ENCODE results near the gene LCA5. TPM values are rescaled to one million over a fixed set of nuclear protein-coding genes. Genes with fewer than 3 reads are reported as not detected.
A peak's percentile ranks its signal among the peaks of the same experiment; 100 is the strongest.
"Not testable (repeated sequence)": the region's sequence is repeated elsewhere in the genome, so short reads cannot be mapped to it uniquely, and the experiment has no call there.

The LCA5 gene
- polyA plus RNA-seq, 2 donors, result 0.73 to 0.94 TPM

DNA sequence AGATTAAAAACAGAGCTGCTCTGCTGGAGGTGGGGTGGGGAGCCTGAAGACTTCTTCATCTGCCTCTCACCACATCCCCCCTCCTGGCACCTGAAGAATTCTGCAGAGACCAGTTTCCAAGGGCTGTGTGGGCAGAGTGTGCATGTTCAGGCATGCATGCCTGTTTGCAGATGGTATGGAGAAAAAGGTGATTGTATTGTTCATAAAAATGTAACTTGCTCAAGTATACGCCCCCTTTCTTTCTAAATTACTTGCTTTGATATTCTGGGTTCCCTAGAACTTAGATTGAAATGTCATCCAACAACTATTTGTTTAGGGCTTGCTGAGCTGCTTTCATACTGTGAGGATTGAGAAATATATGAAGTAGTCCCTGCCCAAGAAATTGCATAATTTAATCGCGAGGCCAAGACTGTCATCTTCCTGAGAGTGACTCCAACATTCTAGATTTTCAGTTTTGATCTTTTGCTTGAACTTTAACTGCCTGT lies 83.6 kb downstream of the LCA5 start:
- Histone ChIP-seq H3K4me1 (ENCODE audit: control insufficient read depth in 2 of 2, insufficient read depth in 2 of 2, low read length in 1 of 2) (peaks cover 0 to 3% of the 10 kb centered on the region in 2 donors), H3K9me3 (ENCODE audit: control insufficient read depth in 2 of 2, insufficient read depth in 1 of 2, low read depth in 1 of 2, low read length in 1 of 2) (peaks cover 0 to 3% of the 10 kb centered on the region in 2 donors), H3K27me3 (ENCODE audit: control insufficient read depth in 1 of 2, insufficient read depth in 2 of 2, low read length in 2 of 2) (no peaks in the 10 kb centered on the region), H3K27ac (ENCODE audit: low read depth in 2 of 2, low read length in 1 of 2) (peak overlapping the region; percentile 40 to 44), H3K36me3 (ENCODE audit: control insufficient read depth in 2 of 2, insufficient read depth in 2 of 2, low read length in 1 of 2) (no peaks in the 10 kb centered on the region), H3K4me3 (ENCODE audit: low read depth in 1 of 2, low read length in 2 of 2) (no peak overlapping the region)
- 40 to 62% methylated on average over 3 of the region's 3 CpGs for whole genome bisulfite sequencing, 2 donors

DNA sequence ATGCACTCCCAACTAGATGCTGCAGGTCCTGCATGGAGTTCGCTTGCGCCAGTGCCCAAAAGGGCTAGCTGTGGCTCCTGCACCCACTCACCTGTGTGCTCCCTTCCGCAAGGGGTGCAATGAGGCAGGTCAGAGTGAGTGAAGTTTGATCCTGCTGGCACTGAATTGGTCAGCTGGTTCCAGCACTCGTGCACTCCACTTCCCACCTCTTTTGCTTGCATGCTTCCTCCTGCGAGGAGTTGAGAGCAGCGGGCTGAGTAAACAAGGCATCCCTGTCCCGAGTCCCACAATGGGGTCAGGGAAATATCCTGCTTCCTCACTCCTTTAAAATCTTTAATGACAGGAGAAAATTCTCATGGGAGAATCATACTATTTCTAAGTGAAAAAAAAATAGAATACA lies 86.2 kb downstream of the LCA5 start:
- H3K27me3 ChIP-seq (ENCODE audit: control insufficient read depth in 1 of 2, insufficient read depth in 2 of 2, low read length in 2 of 2), result no peaks in the 10 kb centered on the region
- H3K9me3 ChIP-seq (ENCODE audit: control insufficient read depth in 2 of 2, insufficient read depth in 1 of 2, low read depth in 1 of 2, low read length in 1 of 2), result peaks cover 0 to 3% of the 10 kb centered on the region in 2 donors
- H3K4me3 ChIP-seq (ENCODE audit: low read depth in 1 of 2, low read length in 2 of 2), result no peak overlapping the region
- peaks cover 0 to 3% of the 10 kb centered on the region in 2 donors for H3K4me1 ChIP-seq (ENCODE audit: control insufficient read depth in 2 of 2, insufficient read depth in 2 of 2, low read length in 1 of 2)
- no peak overlapping the region for H3K27ac ChIP-seq (ENCODE audit: low read depth in 2 of 2, low read length in 1 of 2)
- H3K36me3 ChIP-seq (ENCODE audit: control insufficient read depth in 2 of 2, insufficient read depth in 2 of 2, low read length in 1 of 2), result no peaks in the 10 kb centered on the region
- 65 to 70% methylated on average over 7 of the region's 7 CpGs for WGBS, 2 donors

DNA sequence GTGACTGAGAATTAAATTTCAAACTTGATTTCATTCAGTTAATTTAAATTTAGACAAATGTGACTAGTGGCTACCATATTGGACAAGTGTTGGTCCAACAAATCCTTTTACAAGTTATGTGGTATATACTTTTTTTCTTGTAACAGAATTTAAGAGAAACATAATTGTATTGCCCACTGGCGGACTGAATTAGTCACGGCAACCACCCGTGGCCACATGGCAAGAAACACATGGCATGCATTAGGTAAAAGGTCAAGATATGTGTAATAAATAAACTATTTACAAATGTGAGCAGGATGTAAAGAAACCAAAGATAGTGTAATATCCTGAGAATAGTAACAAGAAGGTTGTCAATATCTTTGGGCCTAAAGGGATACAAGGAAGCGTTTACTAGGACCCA lies 91.2 kb downstream of the LCA5 start:
- H3K4me3 ChIP-seq (ENCODE audit: low read depth in 1 of 2, low read length in 2 of 2), result no peak overlapping the region
- WGBS, 2 donors, result 84 to 87% methylated on average over 4 of the region's 4 CpGs
- H3K9me3 ChIP-seq (ENCODE audit: control insufficient read depth in 2 of 2, insufficient read depth in 1 of 2, low read depth in 1 of 2, low read length in 1 of 2), result peaks cover 0 to 3% of the 10 kb centered on the region in 2 donors
- peaks cover 0 to 3% of the 10 kb centered on the region in 2 donors for H3K4me1 ChIP-seq (ENCODE audit: control insufficient read depth in 2 of 2, insufficient read depth in 2 of 2, low read length in 1 of 2)
- no peaks in the 10 kb centered on the region for H3K27me3 ChIP-seq (ENCODE audit: control insufficient read depth in 1 of 2, insufficient read depth in 2 of 2, low read length in 2 of 2)
- no peaks in the 10 kb centered on the region for H3K36me3 ChIP-seq (ENCODE audit: control insufficient read depth in 2 of 2, insufficient read depth in 2 of 2, low read length in 1 of 2)
- no peak overlapping the region for H3K27ac ChIP-seq (ENCODE audit: low read depth in 2 of 2, low read length in 1 of 2)

DNA sequence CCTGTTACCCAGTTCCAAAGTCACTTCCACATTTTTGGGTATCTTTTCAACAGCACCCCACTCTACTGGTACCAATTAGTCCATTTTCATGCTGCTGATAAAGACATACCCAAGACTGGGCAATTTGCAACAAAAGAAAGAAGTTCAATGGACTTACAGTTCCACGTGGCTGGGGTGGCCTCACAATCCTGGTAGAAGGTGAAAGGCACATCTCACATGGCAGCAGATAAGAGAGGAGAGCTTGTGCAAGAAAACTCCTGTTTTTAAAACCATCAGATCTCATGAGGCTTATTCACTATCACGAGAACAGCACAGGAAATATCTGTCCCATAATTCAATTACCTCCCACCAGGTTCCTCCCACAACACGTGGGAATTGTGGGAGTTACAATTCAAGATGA lies 93.4 kb downstream of the LCA5 start:
- not testable (repeated sequence) for H3K9me3 ChIP-seq (ENCODE audit: control insufficient read depth in 2 of 2, insufficient read depth in 1 of 2, low read depth in 1 of 2, low read length in 1 of 2); H3K27me3 ChIP-seq (ENCODE audit: control insufficient read depth in 1 of 2, insufficient read depth in 2 of 2, low read length in 2 of 2); H3K27ac ChIP-seq (ENCODE audit: low read depth in 2 of 2, low read length in 1 of 2); H3K36me3 ChIP-seq (ENCODE audit: control insufficient read depth in 2 of 2, insufficient read depth in 2 of 2, low read length in 1 of 2); H3K4me3 ChIP-seq (ENCODE audit: low read depth in 1 of 2, low read length in 2 of 2); H3K4me1 ChIP-seq (ENCODE audit: control insufficient read depth in 2 of 2, insufficient read depth in 2 of 2, low read length in 1 of 2)
- 81 to 84% methylated on average over 3 of the region's 3 CpGs for WGBS, 2 donors

DNA sequence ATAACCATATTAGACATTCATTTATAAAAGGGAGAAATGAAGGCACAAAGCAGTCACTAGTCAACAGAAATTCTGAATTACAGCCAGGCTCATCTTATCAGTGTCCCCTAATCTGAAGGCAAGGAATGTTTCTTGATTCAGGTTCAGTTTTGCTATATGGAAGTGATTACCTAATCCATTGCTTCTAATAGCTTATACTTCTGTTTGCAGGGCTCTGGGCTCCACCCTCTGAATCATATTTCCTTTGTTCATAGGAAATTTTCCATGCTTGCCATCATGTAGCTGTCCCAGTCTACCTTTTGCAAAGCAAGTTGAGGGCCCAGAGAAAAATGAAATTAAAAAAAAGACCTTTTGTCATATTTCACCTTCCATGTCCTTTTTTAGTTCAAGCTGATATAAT lies 96.0 kb downstream of the LCA5 start:
- Histone ChIP-seq H3K27me3 (ENCODE audit: control insufficient read depth in 1 of 2, insufficient read depth in 2 of 2, low read length in 2 of 2) (no peaks in the 10 kb centered on the region), H3K36me3 (ENCODE audit: control insufficient read depth in 2 of 2, insufficient read depth in 2 of 2, low read length in 1 of 2) (no peaks in the 10 kb centered on the region), H3K9me3 (ENCODE audit: control insufficient read depth in 2 of 2, insufficient read depth in 1 of 2, low read depth in 1 of 2, low read length in 1 of 2) (no peaks in the 10 kb centered on the region), H3K4me1 (ENCODE audit: control insufficient read depth in 2 of 2, insufficient read depth in 2 of 2, low read length in 1 of 2) (no peaks in the 10 kb centered on the region), H3K27ac (ENCODE audit: low read depth in 2 of 2, low read length in 1 of 2) (no peak overlapping the region), H3K4me3 (ENCODE audit: low read depth in 1 of 2, low read length in 2 of 2) (no peak overlapping the region)

DNA sequence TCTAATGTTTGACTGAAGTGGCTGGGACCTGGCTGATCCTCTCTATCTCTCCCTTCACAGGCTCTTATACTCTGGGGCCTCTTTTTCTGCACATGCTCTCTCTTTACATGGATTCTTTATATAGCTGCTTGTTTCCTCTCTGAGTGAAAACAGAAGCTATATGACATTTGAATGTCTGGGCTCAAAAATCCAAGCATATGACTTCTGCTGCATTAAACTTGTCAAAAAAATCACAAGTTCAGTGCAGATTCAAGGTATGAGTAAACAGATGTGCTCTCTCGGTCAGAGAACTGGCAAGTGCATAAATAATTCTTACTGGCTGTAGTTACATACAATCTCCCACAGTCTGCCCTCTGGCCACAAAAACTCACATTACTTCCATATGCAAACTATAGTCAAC lies 96.6 kb downstream of the LCA5 start:
- Histone ChIP-seq H3K27me3 (ENCODE audit: control insufficient read depth in 1 of 2, insufficient read depth in 2 of 2, low read length in 2 of 2) (no peaks in the 10 kb centered on the region), H3K9me3 (ENCODE audit: control insufficient read depth in 2 of 2, insufficient read depth in 1 of 2, low read depth in 1 of 2, low read length in 1 of 2) (no peaks in the 10 kb centered on the region), H3K36me3 (ENCODE audit: control insufficient read depth in 2 of 2, insufficient read depth in 2 of 2, low read length in 1 of 2) (no peaks in the 10 kb centered on the region), H3K27ac (ENCODE audit: low read depth in 2 of 2, low read length in 1 of 2) (no peak overlapping the region), H3K4me1 (ENCODE audit: control insufficient read depth in 2 of 2, insufficient read depth in 2 of 2, low read length in 1 of 2) (no peaks in the 10 kb centered on the region), H3K4me3 (ENCODE audit: low read depth in 1 of 2, low read length in 2 of 2) (no peak overlapping the region)
- WGBS, 2 donors, result 34 to 75% methylated on average over 1 of the region's 1 CpG

DNA sequence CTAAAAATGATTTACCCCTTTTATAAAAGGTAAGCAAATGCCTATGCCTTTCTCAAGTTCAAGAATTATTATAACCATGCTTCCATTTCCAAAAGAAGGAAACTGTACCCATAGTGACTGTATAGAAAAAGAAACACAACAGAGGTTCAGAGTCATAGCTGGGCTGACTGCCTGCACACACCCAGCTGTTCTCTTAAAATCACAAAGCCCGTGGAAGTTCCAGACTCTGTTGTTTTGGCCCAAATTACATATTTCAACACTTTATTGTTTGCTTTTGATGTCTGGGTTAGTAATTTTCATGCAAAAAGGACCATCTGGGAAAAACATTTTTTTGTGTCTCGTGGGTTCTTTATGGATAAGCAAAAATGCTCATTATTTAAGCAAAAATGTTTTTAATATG lies 99.2 kb downstream of the LCA5 start:
- H3K36me3 ChIP-seq (ENCODE audit: control insufficient read depth in 2 of 2, insufficient read depth in 2 of 2, low read length in 1 of 2), result no peaks in the 10 kb centered on the region
- 20 to 39% methylated on average over 2 of the region's 2 CpGs for WGBS, 2 donors

DNA sequence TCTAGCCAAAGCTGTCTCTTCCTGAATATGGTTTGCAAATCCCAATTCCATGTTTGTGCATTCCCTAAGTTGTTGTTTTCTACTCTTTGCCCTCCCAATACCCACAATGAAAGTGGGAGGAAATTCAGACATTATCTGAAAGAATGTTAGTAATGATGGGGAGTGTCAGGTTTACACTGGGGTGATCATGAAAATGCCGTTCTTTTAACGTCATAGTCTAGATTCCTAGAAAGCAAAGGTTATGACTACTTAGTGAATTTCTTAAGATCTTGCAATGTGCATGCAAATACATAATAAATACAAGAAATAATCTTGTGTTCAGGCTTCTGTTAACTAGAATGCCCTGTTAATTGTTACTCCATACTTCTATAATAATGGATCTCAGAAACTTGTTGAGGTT lies 101.0 kb downstream of the LCA5 start:
- WGBS, 2 donors, result 65 to 90% methylated on average over 2 of the region's 2 CpGs
- Histone ChIP-seq H3K27me3 (ENCODE audit: control insufficient read depth in 1 of 2, insufficient read depth in 2 of 2, low read length in 2 of 2) (no peaks in the 10 kb centered on the region), H3K36me3 (ENCODE audit: control insufficient read depth in 2 of 2, insufficient read depth in 2 of 2, low read length in 1 of 2) (no peaks in the 10 kb centered on the region), H3K4me3 (ENCODE audit: low read depth in 1 of 2, low read length in 2 of 2) (no peak overlapping the region), H3K4me1 (ENCODE audit: control insufficient read depth in 2 of 2, insufficient read depth in 2 of 2, low read length in 1 of 2) (no peaks in the 10 kb centered on the region), H3K9me3 (ENCODE audit: control insufficient read depth in 2 of 2, insufficient read depth in 1 of 2, low read depth in 1 of 2, low read length in 1 of 2) (no peaks in the 10 kb centered on the region), H3K27ac (ENCODE audit: low read depth in 2 of 2, low read length in 1 of 2) (no peak overlapping the region)

More for the DNA sequence above, 99.2 kb downstream of the LCA5 start:
- H3K27ac ChIP-seq (ENCODE audit: low read depth in 2 of 2, low read length in 1 of 2), result no peak overlapping the region
- H3K9me3 ChIP-seq (ENCODE audit: control insufficient read depth in 2 of 2, insufficient read depth in 1 of 2, low read depth in 1 of 2, low read length in 1 of 2), result no peaks in the 10 kb centered on the region
- no peaks in the 10 kb centered on the region for H3K27me3 ChIP-seq (ENCODE audit: control insufficient read depth in 1 of 2, insufficient read depth in 2 of 2, low read length in 2 of 2)
- H3K4me3 ChIP-seq (ENCODE audit: low read depth in 1 of 2, low read length in 2 of 2), result no peak overlapping the region
- no peaks in the 10 kb centered on the region for H3K4me1 ChIP-seq (ENCODE audit: control insufficient read depth in 2 of 2, insufficient read depth in 2 of 2, low read length in 1 of 2)

DNA sequence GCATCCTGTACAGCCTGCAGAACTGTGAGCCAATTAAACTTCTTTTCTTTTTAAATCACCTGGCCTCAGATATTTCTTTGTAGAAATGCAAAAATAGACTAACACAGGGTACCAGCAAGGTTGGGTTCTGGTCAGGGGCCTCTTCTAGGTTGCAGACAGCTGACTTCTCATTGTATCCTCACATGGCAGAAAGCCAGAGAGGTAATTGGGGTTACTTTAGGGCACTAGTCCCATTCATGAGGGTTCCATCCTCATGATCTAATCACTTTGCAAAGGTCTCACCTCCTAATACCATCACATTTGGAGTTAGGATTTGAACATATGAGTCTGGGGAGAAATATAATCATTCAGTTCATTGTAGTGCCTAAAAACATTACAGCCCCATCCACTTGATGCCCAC lies 101.5 kb downstream of the LCA5 start:
- H3K4me3 ChIP-seq (ENCODE audit: low read depth in 1 of 2, low read length in 2 of 2), result no peak overlapping the region
- H3K27me3 ChIP-seq (ENCODE audit: control insufficient read depth in 1 of 2, insufficient read depth in 2 of 2, low read length in 2 of 2), result no peaks in the 10 kb centered on the region
- H3K36me3 ChIP-seq (ENCODE audit: control insufficient read depth in 2 of 2, insufficient read depth in 2 of 2, low read length in 1 of 2), result no peaks in the 10 kb centered on the region
- no peaks in the 10 kb centered on the region for H3K9me3 ChIP-seq (ENCODE audit: control insufficient read depth in 2 of 2, insufficient read depth in 1 of 2, low read depth in 1 of 2, low read length in 1 of 2)
- no peaks in the 10 kb centered on the region for H3K4me1 ChIP-seq (ENCODE audit: control insufficient read depth in 2 of 2, insufficient read depth in 2 of 2, low read length in 1 of 2)
- no peak overlapping the region for H3K27ac ChIP-seq (ENCODE audit: low read depth in 2 of 2, low read length in 1 of 2)
